HCT116 (cell line): ENCODE data around the gene HES2. TPM values are rescaled to one million over a fixed set of nuclear protein-coding genes. Genes with fewer than 3 reads are reported as not detected.
A peak's percentile ranks its signal among the peaks of the same experiment; 100 is the strongest.

Experiments
- ATAC-seq: fragments of 200-7000 bp; cut with Tn5 transposase; 2 replicates; pipeline ENCODE4 v1.9.1; 2020; ENCODE audit warnings: mild to moderate bottlenecking, moderate library complexity
- BruUV-seq: library from RNA; stranded (reverse); fragments of 400-500 nt; replicated peaks from 2 replicates; lab custom pipeline; 2021; lab: Mats Ljungman, UMichigan
- CTCF ChIA-PET: fragments of 300-600 bp; sonication (Branson Sonifier 250); formaldehyde crosslinking; loops from one replicate; lab custom pipeline; 2021; ENCODE audit warnings: antibody characterized with exemption; lab: Charles Lee
- POLR2A ChIA-PET: fragments of 300-600, 350-600 bp; sonication (Branson Sonifier 250); formaldehyde crosslinking; loops from one replicate; lab custom pipeline; 2021; ENCODE audit warnings: antibody characterized with exemption; lab: Charles Lee
- RAD21 ChIA-PET, 2 experiments: fragments of 300-600 bp; sonication (Branson Sonifier 250); formaldehyde crosslinking; loops; one replicate each; lab custom pipeline; 2023; ENCODE audit warnings: low total read pairs in 2 of 2; ENCODE audit not compliant: uncharacterized antibody in 2 of 2, unreplicated experiment in 2 of 2, low non-redundant PET in 1 of 2; lab: Charles Lee
- DNase-seq: peaks from one replicate; pipeline ENCODE4 v3.0.0-alpha.2; 2010; ENCODE audit warnings: low read depth, low spot score
- H2AFZ ChIP-seq: fragments of 200-600 bp; shearing (Covaris generic), sonication (generic); 2 replicates; pipeline ENCODE4 v1.6.1; 2017; ENCODE audit warnings: low read depth, mixed run types, mixed read lengths, antibody characterized with exemption, low read length; ENCODE audit not compliant: poor library complexity, severe bottlenecking
- H3K27ac ChIP-seq: 2 replicates; pipeline ENCODE4 v1.5.1; 2012; ENCODE audit warnings: low read depth, low read length
- H3K27me3 ChIP-seq: fragments of 200-600 bp; sonication (generic); 2 replicates; pipeline ENCODE4 v1.6.1; 2016; ENCODE audit warnings: mixed run types, low read length, mixed read lengths; ENCODE audit not compliant: insufficient read depth
- H3K36me3 ChIP-seq, 2 experiments: fragments of 200-500 bp in 1 of 2; fragments of 200-600 bp in 1 of 2; sonication (Bioruptor generic) in 1 of 2; sonication (generic) in 1 of 2; 2 replicates each; pipeline versions ENCODE4 v1.5.1 to v1.6.1; 2014 to 2016; ENCODE audit warnings: low read length in 2 of 2, inconsistent platforms in 1 of 2, mixed read lengths in 1 of 2, mixed run types in 1 of 2; ENCODE audit not compliant: insufficient read depth in 2 of 2, control insufficient read depth in 1 of 2
- H3K4me1 ChIP-seq, 2 experiments: fragments of 200-600 bp in 1 of 2; sonication (generic) in 1 of 2; 2 replicates each; pipeline versions ENCODE4 v1.5.1 to v1.6.1; 2012 to 2017; ENCODE audit warnings: low read length in 2 of 2, inconsistent platforms in 1 of 2, mild to moderate bottlenecking in 1 of 2, mixed read lengths in 1 of 2, mixed run types in 1 of 2, moderate library complexity in 1 of 2; ENCODE audit not compliant: insufficient read depth in 2 of 2, control insufficient read depth in 1 of 2
- H3K4me2 ChIP-seq: fragments of 200-600 bp; sonication (generic); 2 replicates; pipeline ENCODE4 v1.6.1; 2017; ENCODE audit warnings: mixed run types, low read length, mixed read lengths
- H3K4me3 ChIP-seq, 2 experiments: fragments of 200-600 bp in 1 of 2; sonication (generic) in 1 of 2; replicated peaks in 1 of 2; 2 replicates each; pipeline ENCODE4 v1.5.1; 2011 to 2016; ENCODE audit warnings: low read length in 2 of 2, control low read depth in 1 of 2, low read depth in 1 of 2, mild to moderate bottlenecking in 1 of 2, mixed read lengths in 1 of 2, mixed run types in 1 of 2
- H3K79me2 ChIP-seq: fragments of 200-600 bp; sonication (generic); 2 replicates; pipeline ENCODE4 v1.6.1; 2017; ENCODE audit warnings: mild to moderate bottlenecking, mixed run types, low read length, moderate library complexity, mixed read lengths; ENCODE audit not compliant: insufficient read depth
- H3K9ac ChIP-seq: fragments of 200-600 bp; sonication (generic); 2 replicates; pipeline ENCODE4 v1.6.1; 2016; ENCODE audit warnings: low read length, mixed read lengths
- H3K9me2 ChIP-seq: fragments of 200-600 bp; sonication (generic), shearing (Covaris generic); 2 replicates; pipeline ENCODE4 v1.6.1; 2017; ENCODE audit warnings: mixed run types, mild to moderate bottlenecking, moderate library complexity; ENCODE audit not compliant: insufficient read depth
- H3K9me3 ChIP-seq, 2 experiments: fragments of 200-500 bp in 1 of 2; fragments of 200-600 bp in 1 of 2; sonication (Bioruptor generic) in 1 of 2; sonication (generic) in 1 of 2; 2 replicates each; pipeline ENCODE4 v1.6.1; 2014 to 2017; ENCODE audit warnings: low read length in 2 of 2, mixed read lengths in 2 of 2, inconsistent platforms in 1 of 2, low read depth in 1 of 2, mild to moderate bottlenecking in 1 of 2, mixed run types in 1 of 2, moderate library complexity in 1 of 2; ENCODE audit not compliant: control insufficient read depth in 1 of 2, insufficient read depth in 1 of 2
- H4K20me1 ChIP-seq: fragments of 200-600 bp; sonication (generic), shearing (Covaris generic); 2 replicates; pipeline ENCODE4 v1.6.1; 2017; ENCODE audit warnings: mixed run types, mild to moderate bottlenecking, moderate library complexity; ENCODE audit not compliant: insufficient read depth
- CBX3 ChIP-seq: IDR thresholded peaks from 2 replicates; pipeline ENCODE4 v1.6.1; 2012; ENCODE audit warnings: low read depth
- CTCF ChIP-seq, 3 experiments: fragments of 200-600 bp in 1 of 3; sonication (generic) in 1 of 3; IDR thresholded peaks in 2 of 3; conservative IDR thresholded peaks in 1 of 3; 2 replicates each; pipeline ENCODE4 v1.5.1; 2012 to 2017; ENCODE audit warnings: low read depth in 2 of 3, low read length in 2 of 3, antibody characterized with exemption in 1 of 3, borderline replicate concordance in 1 of 3, control low read depth in 1 of 3, mild to moderate bottlenecking in 1 of 3, mixed read lengths in 1 of 3, mixed run types in 1 of 3, moderate library complexity in 1 of 3; ENCODE audit not compliant: insufficient read depth in 1 of 3
- EZH2phosphoT487 ChIP-seq: fragments of 200-600 bp; IDR thresholded peaks from 2 replicates; pipeline ENCODE4 v1.6.1; 2018; ENCODE audit warnings: antibody characterized with exemption, borderline replicate concordance
- FOSL1 ChIP-seq: IDR thresholded peaks from 2 replicates; pipeline ENCODE4 v1.6.1; 2012; ENCODE audit warnings: low read depth
- POLR2AphosphoS5 ChIP-seq: IDR thresholded peaks from 2 replicates; pipeline ENCODE4 v1.6.1; 2011; ENCODE audit warnings: mild to moderate bottlenecking, low read depth, low read length, moderate library complexity
- SP1 ChIP-seq: IDR thresholded peaks from 2 replicates; pipeline ENCODE4 v1.6.1; 2012; ENCODE audit warnings: low read depth
- TCF7L2 ChIP-seq: IDR thresholded peaks from 2 replicates; pipeline ENCODE4 v1.7.0; 2011; ENCODE audit warnings: borderline replicate concordance, inconsistent platforms; ENCODE audit not compliant: insufficient read depth, insufficient read length; ENCODE audit errors: extremely low read depth
- ZFX ChIP-seq: fragments of 450-650 bp; IDR thresholded peaks from 2 replicates; pipeline ENCODE4 v1.6.1; 2017
- intact Hi-C: fragments of 100-400 bp; cut with micrococcal nuclease; formaldehyde crosslinking; loops from 2 replicates; pipeline ENCODE4 v1.10.0; 2022
- total RNA-seq: library from RNA; stranded (reverse); gene quantifications from one replicate; pipeline ENCODE4 v1.2.1, GENCODE V29; 2021; ENCODE audit not compliant: unreplicated experiment

Gene HES2
- total RNA-seq, 1 experiment from 2014 or later = 8.4 TPM

GRCh38 chr1:6384962-6385361 lies 34.8 kb downstream of the HES2 start:
- 0 out of 2 replicates have a peak, but pooled peaks have one; percentile 1 for ATAC-seq
- BruUV-seq = no TSS peak
- CTCF ChIA-PET = interaction anchor here (1.2 kb wide), 1 partner anchor 180 kb away, joined by 3 read pairs; no protein-coding TSS in a partner anchor
- H2AFZ ChIP-seq = no peak overlapping the region
- no peak for DNase-seq
- no peaks in the 10 kb centered on the region for H4K20me1 ChIP-seq
- POLR2A ChIA-PET = interaction anchor here (2.1 kb wide), 1 partner anchor 9 kb away, joined by 12 read pairs; the partner anchor contains the start of gene ACOT7
- peak overlapping the region in 1 of 2 experiments; percentile 49; a peak in 2 of 4 replicates for H3K4me3 ChIP-seq
- H3K9me3 ChIP-seq = no peaks in the 10 kb centered on the region
- RAD21 ChIA-PET = no interaction called here
- H3K4me1 ChIP-seq = peaks cover 28 to 46% of the 10 kb centered on the region in 2 experiments
- H3K36me3 ChIP-seq = no peaks in the 10 kb centered on the region; a peak in 1 of 4 replicates
- intact Hi-C loops = no loop called here
- H3K9ac ChIP-seq = peak overlapping the region; percentile 62; the same call in 1 of the 2 replicates
- no peaks in the 10 kb centered on the region for H3K27me3 ChIP-seq
- peak overlapping the region; percentile 62 for H3K27ac ChIP-seq
- no peak for TF ChIP-seq CBX3
- TF ChIP-seq TCF7L2 = no peak
- TF ChIP-seq CTCF (IDR thresholded peaks at IDR 0.05 in 2 of 3, conservative IDR thresholded peaks at IDR 0.05 in 1 of 3; ENCODE audit: borderline replicate concordance in 1 of 3, insufficient read depth in 1 of 3, low read depth in 2 of 3, low read length in 2 of 3) = no peak
- no peak for TF ChIP-seq POLR2AphosphoS5
- TF ChIP-seq SP1 = no peak
- TF ChIP-seq FOSL1 = no peak
- no peak for TF ChIP-seq ZFX
- no peak for TF ChIP-seq EZH2phosphoT487
- no peaks in the 10 kb centered on the region for H3K9me2 ChIP-seq
- peaks cover 94% of the 10 kb centered on the region for H3K79me2 ChIP-seq
- H3K4me2 ChIP-seq = peak overlapping the region; percentile 87
